ENCODE data around the gene NRGN.
A peak's percentile ranks its signal among the peaks of the same experiment; 100 is the strongest.

The NRGN gene

DNA sequence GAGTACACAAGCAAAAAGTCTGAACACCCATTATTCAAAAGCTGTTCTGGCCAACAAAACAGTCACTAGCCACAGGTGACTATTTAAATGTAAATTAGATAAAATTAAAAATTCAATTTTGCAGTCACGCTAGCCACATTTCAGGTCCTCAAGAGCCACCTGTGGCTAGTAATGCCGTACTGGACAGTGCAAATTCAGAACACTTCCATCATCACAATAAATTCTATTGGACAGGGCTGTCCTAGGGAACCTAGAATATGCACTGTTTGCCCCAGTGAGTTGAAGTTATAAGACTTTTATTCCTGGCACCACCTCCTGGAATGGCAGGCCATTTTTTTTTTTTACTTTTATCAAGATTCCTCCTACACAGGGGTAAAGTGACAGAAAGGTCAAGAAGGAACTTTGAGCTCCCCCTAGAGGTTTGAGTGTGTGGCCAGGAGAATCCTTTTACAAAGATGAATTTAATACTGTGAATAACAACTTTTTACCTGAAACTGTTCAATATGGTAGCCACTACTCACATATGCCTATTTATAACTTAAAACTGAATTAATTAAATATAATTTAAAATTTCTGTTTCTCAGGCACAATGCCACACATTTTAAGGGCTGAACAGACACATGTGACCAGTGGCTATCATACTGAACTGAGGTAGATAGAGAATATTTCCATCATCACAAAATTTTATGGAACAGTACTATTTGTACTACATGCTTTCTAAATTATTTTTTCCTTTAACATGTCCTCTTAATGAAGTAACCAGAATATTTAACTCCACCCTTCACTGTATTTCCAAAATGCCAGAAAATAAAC, 53.9 kb downstream of the NRGN start:
- peak; percentile 86 for DNase-seq

DNA sequence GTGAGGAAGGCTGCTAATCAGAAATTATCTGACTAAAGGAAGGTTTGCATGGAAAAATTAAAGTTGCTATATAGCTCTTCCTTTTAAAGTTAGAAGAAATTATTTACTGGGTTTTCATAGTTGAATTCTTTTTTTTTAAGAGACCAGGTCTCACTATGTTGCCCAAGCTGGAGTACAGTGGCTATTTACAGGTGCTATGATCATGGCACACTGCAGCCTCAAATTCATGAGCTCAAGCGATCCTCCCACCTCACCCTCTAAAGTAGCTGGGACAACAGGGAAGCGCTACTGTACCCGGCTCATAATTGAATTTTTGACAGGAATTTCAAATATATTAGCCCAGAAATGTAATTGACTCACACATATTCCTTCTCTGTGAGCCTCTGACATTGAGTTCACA, 56.6 kb downstream of the NRGN start:
- no peak for DNase-seq
